Choroid plexus epithelial cell (primary cell): ENCODE data around the gene CES2.

ENCODE experiments used
- DNase-seq: peaks from one replicate; pipeline ENCODE4 v3.0.0-alpha.2; 2010; ENCODE audit warnings: low read depth
- H3K4me3 ChIP-seq: 2 replicates; pipeline ENCODE4 v1.5.1; 2011; ENCODE audit warnings: low read depth, mild to moderate bottlenecking, control low read depth, low read length, moderate library complexity
- CTCF ChIP-seq: conservative IDR thresholded peaks from 2 replicates; pipeline ENCODE4 v1.5.1; 2011; ENCODE audit warnings: low read depth, mild to moderate bottlenecking, control low read depth, inconsistent platforms, low read length, moderate library complexity

The CES2 gene

GRCh38 chr16:66902648-66903543, 32.4 kb upstream of the CES2 start:
- no peak for TF ChIP-seq CTCF
- H3K4me3 ChIP-seq, result no peak overlapping the region
- DNase-seq, result no peak

- DNase-seq, result no peak
- no peak overlapping the region for H3K4me3 ChIP-seq
- TF ChIP-seq CTCF, result no peak
Measured at GRCh38 chr16:66903544-66904427, 31.5 kb upstream of the CES2 start.

- DNase-seq, result no peak
- TF ChIP-seq CTCF, result no peak
Measured at GRCh38 chr16:66904428-66904845, 30.9 kb upstream of the CES2 start.

GRCh38 chr16:66904846-66905632, 30.3 kb upstream of the CES2 start:
- TF ChIP-seq CTCF, result no peak
- no peak for DNase-seq
- H3K4me3 ChIP-seq, result no peak overlapping the region

More at GRCh38 chr16:66904428-66904845, 30.9 kb upstream of the CES2 start:
- no peak overlapping the region for H3K4me3 ChIP-seq

- peak; percentile 36 for DNase-seq
- H3K4me3 ChIP-seq, result no peak overlapping the region
- no peak for TF ChIP-seq CTCF
Measured at GRCh38 chr16:66905633-66906539, 29.4 kb upstream of the CES2 start.
